PFSK-1 (cell line): ENCODE data around the gene PNKP.

Experiments
- FOXP2 ChIP-seq: optimal IDR thresholded peaks from 2 replicates; pipeline ENCODE3; 2011; ENCODE audit warnings: borderline replicate concordance, control low read depth, inconsistent platforms; ENCODE audit not compliant: insufficient read depth; ENCODE audit errors: extremely low read length, extremely low read depth
- POLR2AphosphoS5 ChIP-seq: IDR thresholded peaks from 2 replicates; pipeline ENCODE4 v1.6.1; 2012; ENCODE audit warnings: low read depth, mild to moderate bottlenecking, control low read depth, low read length, moderate library complexity
- REST ChIP-seq, 2 experiments: IDR thresholded peaks; 2 replicates each; pipeline versions ENCODE4 v1.6.1 to v1.8.0; 2011 to 2012; ENCODE audit warnings: low read depth in 2 of 2, low read length in 2 of 2, control low read depth in 1 of 2, inconsistent platforms in 1 of 2, mild to moderate bottlenecking in 1 of 2, moderate library complexity in 1 of 2; ENCODE audit not compliant: insufficient read depth in 1 of 2
- TAF1 ChIP-seq: IDR thresholded peaks from 2 replicates; pipeline ENCODE4 v1.6.1; 2012; ENCODE audit warnings: low read length, control low read depth, borderline replicate concordance; ENCODE audit not compliant: insufficient read depth

GRCh38 chr19:49884760-49885159 is 17.4 kb upstream of the PNKP start:
- TF ChIP-seq POLR2AphosphoS5: no peak
- TF ChIP-seq FOXP2: no peak
- TF ChIP-seq TAF1: no peak
- no peak for TF ChIP-seq REST (IDR thresholded peaks at IDR 0.05; ENCODE audit: insufficient read depth in 1 of 2, low read depth in 2 of 2, low read length in 2 of 2)
